Right cardiac atrium (tissue), 5 donors: Measurements from ENCODE around the gene WDR27. TPM values are rescaled to one million over a fixed set of nuclear protein-coding genes. Genes with fewer than 3 reads are reported as not detected.

ENCODE experiments used
- ATAC-seq, 2 donors: fragments of 200-7000 bp; cut with Tn5 transposase; one replicate each; pipeline versions ENCODE4 v1.8.0 to v1.9.1; 2020; ENCODE audit warnings: moderate library complexity in 2 of 2, mild to moderate bottlenecking in 1 of 2
- DNase-seq, 3 donors: peaks; one replicate each; pipeline ENCODE4 v3.0.0-alpha.2; 2020
- H3K27ac ChIP-seq: one replicate; pipeline ENCODE4 v1.5.1; 2013; ENCODE audit warnings: mild to moderate bottlenecking, low read length, control low read depth, moderate library complexity
- H3K27me3 ChIP-seq: one replicate; pipeline ENCODE4 v1.6.1; 2013; ENCODE audit not compliant: control insufficient read depth, insufficient read depth
- H3K4me1 ChIP-seq: one replicate; pipeline ENCODE4 v1.6.1; 2013; ENCODE audit warnings: low read length; ENCODE audit not compliant: control insufficient read depth, insufficient read depth
- H3K4me3 ChIP-seq: one replicate; pipeline ENCODE4 v1.5.1; 2013; ENCODE audit warnings: low read length, control low read depth
- H3K9me3 ChIP-seq: one replicate; pipeline ENCODE4 v1.6.1; 2013; ENCODE audit warnings: low read length; ENCODE audit not compliant: control insufficient read depth
- WGBS: extraction: QIAGEN DNeasy Blood & Tissue Kit; methylation state at CpG from one replicate; pipeline ENCODE4 v1.1.7; 2013; 5-methylcytosine and 5-hydroxymethylcytosine counted together
- intact Hi-C, 4 donors: fragments of 100-400 bp; cut with DNase I; formaldehyde crosslinking; loops; one replicate each; pipeline versions ENCODE4 v1.11.0 to v1.14.0; 2022 to 2023
- polyA plus RNA-seq: library from polyadenylated mRNA; stranded (reverse); fragments of 200-250 nt; gene quantifications from one replicate; pipeline ENCODE4 v1.2.3, GENCODE V29; 2013
- total RNA-seq, 4 donors: library from RNA; stranded (reverse); fragmentation: NEBNext Ultra II Directional; extraction: Animal tissue kit (Norgen Biotek cat#: 25700); gene quantifications; one replicate each; pipeline ENCODE4 v1.2.1, GENCODE V29; 2021
- donor health status: healthy with polysubstance abuse.
- donor health status: DM: no; HTN: yes; CAD: no.
- donor health status: DM: no; HTN: no; CAD: no.
- donor health status: DM: no; HTN: yes; CAD: no; lungs with severe emphysema.
- donor health status: DM: yes; HTN: yes; CAD: no.

Gene WDR27
- total and polyA plus RNA-seq, 5 donors, result 6.3 to 13.6 (median 11.1) TPM

GRCh38 chr6:169491482-169491881, 210.3 kb downstream of the WDR27 start:
- intact Hi-C loops, result no loop called here
- Histone ChIP-seq H3K27ac (no peak overlapping the region), H3K4me1 (peaks cover 5% of the 10 kb centered on the region), H3K9me3 (no peaks in the 10 kb centered on the region), H3K4me3 (no peak overlapping the region), H3K27me3 (no peaks in the 10 kb centered on the region)
- WGBS, result 33% methylated on average over 1 of the region's 1 CpG
- peak in 1 of 2 donors; percentile 54 for ATAC-seq
- peak in 1 of 3 donors; percentile 65 for DNase-seq

GRCh38 chr6:169490830-169491229, 211.0 kb downstream of the WDR27 start:
- Histone ChIP-seq H3K4me3 (no peak overlapping the region), H3K4me1 (peaks cover 5% of the 10 kb centered on the region), H3K9me3 (no peaks in the 10 kb centered on the region), H3K27me3 (no peaks in the 10 kb centered on the region), H3K27ac (no peak overlapping the region)
- intact Hi-C loops, result no loop called here
- 52% methylated on average over 5 of the region's 5 CpGs for WGBS
- ATAC-seq (peak; percentile 24 to 82), DNase-seq (no peak)

DNA sequence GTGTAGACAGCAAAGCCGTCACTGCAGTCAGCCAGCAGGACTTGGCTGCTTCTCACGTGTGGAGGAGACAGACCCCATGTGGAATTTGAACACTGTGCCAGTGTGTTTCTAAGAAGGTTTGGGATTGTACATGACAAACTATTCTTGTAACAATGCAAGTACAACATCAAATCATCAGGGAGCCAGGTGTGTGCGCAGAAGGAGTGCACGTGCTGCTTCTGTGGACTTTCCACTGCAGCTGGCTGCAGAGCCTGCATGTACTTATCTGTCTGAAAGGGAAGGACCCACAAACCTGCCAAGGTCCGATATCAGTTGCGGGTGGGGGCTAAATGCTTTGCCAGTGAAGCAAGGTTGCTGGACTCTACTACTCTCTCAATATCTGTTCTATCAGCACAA, 211.6 kb downstream of the WDR27 start:
- intact Hi-C loops, result no loop called here
- DNase-seq (peak in 1 of 3 donors; percentile 58), ATAC-seq (peak; percentile 43 to 56)
- H3K4me3 ChIP-seq, result no peak overlapping the region
- no peak overlapping the region for H3K27ac ChIP-seq
- peaks cover 5% of the 10 kb centered on the region for H3K4me1 ChIP-seq
- WGBS, result 50% methylated on average over 6 of the region's 6 CpGs
- no peaks in the 10 kb centered on the region for H3K9me3 ChIP-seq
- no peaks in the 10 kb centered on the region for H3K27me3 ChIP-seq

DNA sequence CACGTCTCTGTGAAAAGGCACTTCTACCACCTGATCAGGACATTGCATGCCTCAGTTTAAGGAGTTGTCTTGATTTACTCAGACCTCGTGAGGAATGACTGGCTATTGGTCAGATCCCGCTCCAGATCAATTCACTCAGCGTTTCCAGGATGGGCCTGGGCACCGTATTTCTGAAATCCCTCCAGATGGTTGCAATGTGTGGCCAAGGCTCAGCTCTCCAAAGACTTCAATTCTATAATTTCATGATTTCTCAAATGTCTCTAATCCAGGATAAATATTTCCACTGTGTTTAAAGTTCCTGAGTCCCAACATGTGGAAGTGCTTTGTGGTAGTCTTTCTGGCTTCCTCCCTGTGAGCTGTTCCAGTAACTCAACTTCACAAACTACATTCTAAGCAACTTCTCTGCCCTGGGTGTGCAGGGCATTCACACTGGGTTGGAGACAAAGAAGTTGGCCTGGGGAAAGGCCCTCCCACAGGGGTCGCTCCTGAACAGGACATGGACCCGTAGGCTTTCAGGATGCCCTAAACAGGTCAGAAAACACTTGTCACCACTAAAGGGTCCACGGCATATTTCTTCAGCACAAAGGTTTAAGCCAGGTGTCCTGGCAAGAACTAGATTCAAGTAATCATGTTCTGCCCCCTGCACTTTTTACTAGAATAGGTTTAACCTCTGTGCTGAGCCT, 212.1 kb downstream of the WDR27 start:
- Histone ChIP-seq H3K9me3 (no peaks in the 10 kb centered on the region), H3K4me3 (no peak overlapping the region), H3K27me3 (no peaks in the 10 kb centered on the region), H3K27ac (no peak overlapping the region), H3K4me1 (peaks cover 5% of the 10 kb centered on the region)
- peak; percentile 22 to 34 for ATAC-seq
- no peak for DNase-seq
- intact Hi-C loops, result no loop called here
- 75% methylated on average over 8 of the region's 8 CpGs for WGBS

- intact Hi-C loops, result no loop called here
- Histone ChIP-seq H3K9me3 (no peaks in the 10 kb centered on the region), H3K4me3 (no peak overlapping the region), H3K27me3 (no peaks in the 10 kb centered on the region), H3K27ac (no peak overlapping the region), H3K4me1 (peaks cover 5% of the 10 kb centered on the region)
- DNase-seq, result no peak
- ATAC-seq, result no peak
- WGBS, result 77% methylated on average over 5 of the region's 5 CpGs
These were observed 214.0 kb downstream of the WDR27 start for GRCh38 chr6:169487579-169488436.

- H3K9me3 ChIP-seq, result no peaks in the 10 kb centered on the region
- 97% methylated on average over 34 of the region's 34 CpGs for WGBS
These were observed 221.9 kb downstream of the WDR27 start for GRCh38 chr6:169479783-169480495.

DNA sequence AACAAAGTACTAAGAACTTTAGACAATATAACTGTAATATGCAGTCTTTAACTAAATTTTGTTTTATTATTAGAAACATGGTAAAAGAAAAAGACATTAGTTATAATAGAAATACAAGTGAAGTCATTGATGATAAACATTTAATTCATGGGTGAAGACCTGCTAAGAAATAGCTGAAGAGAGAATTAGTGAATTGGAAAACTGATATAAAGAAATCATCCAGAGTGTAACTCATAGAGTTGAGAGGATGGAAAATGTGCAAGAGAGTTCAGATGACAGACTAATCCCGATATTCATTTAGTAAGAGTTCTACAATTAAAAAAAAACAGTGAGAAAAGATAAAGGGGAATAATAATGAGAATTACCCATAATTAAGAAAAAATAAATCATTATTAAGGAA, 227.5 kb downstream of the WDR27 start:
- H3K27me3 ChIP-seq, result no peaks in the 10 kb centered on the region
- H3K4me3 ChIP-seq, result no peak overlapping the region
- 91% methylated on average over 1 of the region's 1 CpG for WGBS
- H3K4me1 ChIP-seq, result no peaks in the 10 kb centered on the region
- intact Hi-C loops, result no loop called here
- H3K9me3 ChIP-seq, result peaks cover 2% of the 10 kb centered on the region
- DNase-seq (no peak), ATAC-seq (no peak)
- no peak overlapping the region for H3K27ac ChIP-seq

More at GRCh38 chr6:169479783-169480495, 221.9 kb downstream of the WDR27 start:
- no peaks in the 10 kb centered on the region for H3K27me3 ChIP-seq
- H3K27ac ChIP-seq, result no peak overlapping the region
- no peak overlapping the region for H3K4me3 ChIP-seq
- DNase-seq (peak in 2 of 3 donors; percentile 43 to 49), ATAC-seq (no peak)
- H3K4me1 ChIP-seq, result no peaks in the 10 kb centered on the region
- intact Hi-C loops, result no loop called here

- H3K4me1 ChIP-seq, result no peaks in the 10 kb centered on the region
- no peak overlapping the region for H3K27ac ChIP-seq
- no peak overlapping the region for H3K4me3 ChIP-seq
- intact Hi-C loops, result no loop called here
- 87% methylated on average over 1 of the region's 1 CpG for WGBS
- DNase-seq (no peak), ATAC-seq (no peak)
- H3K9me3 ChIP-seq, result peaks cover 2% of the 10 kb centered on the region
- no peaks in the 10 kb centered on the region for H3K27me3 ChIP-seq
These were observed 228.2 kb downstream of the WDR27 start for GRCh38 chr6:169473663-169474062.

- intact Hi-C loops, result no loop called here
- ATAC-seq (peak in 1 of 2 donors; percentile 40), DNase-seq (no peak)
- Histone ChIP-seq H3K9me3 (peaks cover 2% of the 10 kb centered on the region), H3K27me3 (no peaks in the 10 kb centered on the region), H3K4me1 (no peaks in the 10 kb centered on the region), H3K4me3 (no peak overlapping the region), H3K27ac (no peak overlapping the region)
- 34% methylated on average over 3 of the region's 3 CpGs for WGBS
These were observed 228.9 kb downstream of the WDR27 start for GRCh38 chr6:169472786-169473416.

DNA sequence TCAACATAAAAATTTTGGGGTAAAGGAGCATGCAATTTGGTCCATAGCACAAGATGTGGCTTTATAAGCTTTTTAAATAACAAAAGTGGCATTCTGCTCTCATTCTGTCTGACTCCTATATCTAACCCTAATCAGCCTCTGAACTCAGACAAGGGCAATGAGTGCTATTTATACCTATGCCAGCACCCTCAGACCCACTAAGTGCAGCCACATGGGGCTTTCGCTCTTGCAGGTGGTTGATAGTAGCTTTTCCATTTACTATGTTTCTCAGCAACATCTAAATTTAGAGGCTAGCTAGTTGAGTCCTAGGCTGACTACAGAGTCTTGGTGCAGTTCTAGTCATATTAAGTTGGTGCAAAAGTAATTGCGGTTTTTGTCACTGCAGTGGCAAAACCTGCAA, 231.0 kb downstream of the WDR27 start:
- H3K4me1 ChIP-seq, result no peaks in the 10 kb centered on the region
- no peaks in the 10 kb centered on the region for H3K27me3 ChIP-seq
- H3K9me3 ChIP-seq, result peaks cover 2% of the 10 kb centered on the region
- intact Hi-C loops, result no loop called here
- WGBS, result over 99% methylated on average over 2 of the region's 2 CpGs
- no peak overlapping the region for H3K27ac ChIP-seq
- DNase-seq (no peak), ATAC-seq (no peak)
- H3K4me3 ChIP-seq, result no peak overlapping the region
